H1 (cell line): ENCODE measurements around the gene PNCK. TPM values are rescaled to one million over a fixed set of nuclear protein-coding genes. Genes with fewer than 3 reads are reported as not detected.

Experiments
- CTCF ChIA-PET: fragments of 300-600 bp; sonication (Branson Sonifier 250); formaldehyde crosslinking; loops from one replicate; lab custom pipeline; 2021; ENCODE audit not compliant: partially characterized antibody; lab: Charles Lee
- POLR2A ChIA-PET: fragments of 300-600 bp; sonication (Branson Sonifier 250); formaldehyde crosslinking; loops from one replicate; lab custom pipeline; 2021; ENCODE audit warnings: inconsistent platforms; ENCODE audit not compliant: partially characterized antibody; lab: Charles Lee
- DNase-seq, 2 experiments: peaks; one replicate each; pipeline versions ENCODE4 v3.0.0 to v3.0.0-alpha.2; 2010 to 2022; ENCODE audit warnings: low spot score in 2 of 2, low read depth in 1 of 2, mixed read lengths in 1 of 2
- FAIRE-seq: peaks from 2 replicates; lab custom pipeline; 2011; peaks lifted over from hg19 to GRCh38; lab: Jason Lieb, UNC
- H2AFZ ChIP-seq: 2 replicates; pipeline ENCODE4 v1.8.1; 2012; ENCODE audit warnings: low read length, inconsistent platforms
- H2AK5ac ChIP-seq: 2 replicates; pipeline ENCODE4 v1.6.1; 2013; ENCODE audit warnings: low read depth, low read length
- H2BK120ac ChIP-seq: replicated peaks from 2 replicates; pipeline ENCODE3; 2013; ENCODE audit warnings: low read depth, low read length, inconsistent platforms
- H2BK12ac ChIP-seq: 2 replicates; pipeline ENCODE4 v1.6.1; 2013; ENCODE audit warnings: low read depth, low read length
- H2BK15ac ChIP-seq: 2 replicates; pipeline ENCODE4 v1.6.1; 2013; ENCODE audit warnings: low read length
- H2BK20ac ChIP-seq: 2 replicates; pipeline ENCODE4 v1.6.1; 2013; ENCODE audit warnings: low read length
- H2BK5ac ChIP-seq: 2 replicates; pipeline ENCODE4 v1.6.1; 2013; ENCODE audit warnings: low read depth, low read length
- H3K14ac ChIP-seq: 2 replicates; pipeline ENCODE4 v1.6.1; 2013; ENCODE audit warnings: inconsistent platforms; ENCODE audit not compliant: insufficient read length
- H3K18ac ChIP-seq: 2 replicates; pipeline ENCODE4 v1.6.1; 2013; ENCODE audit warnings: low read length; ENCODE audit errors: extremely low read depth
- H3K23ac ChIP-seq: 2 replicates; pipeline ENCODE4 v1.6.1; 2013; ENCODE audit warnings: inconsistent platforms; ENCODE audit not compliant: insufficient read length
- H3K23me2 ChIP-seq: 2 replicates; pipeline ENCODE4 v1.6.1; 2013; ENCODE audit warnings: low read depth, low read length
- H3K27ac ChIP-seq: 2 replicates; pipeline ENCODE4 v1.6.1; 2011; ENCODE audit warnings: low read depth, low read length, inconsistent platforms
- H3K27me3 ChIP-seq, 4 experiments: replicated peaks in 1 of 4; 1 replicate in 1 of 4; 2 replicates in 3 of 4; pipeline versions ENCODE4 v1.6.1 to v1.8.1; 2011 to 2013; ENCODE audit warnings: low read length in 3 of 4, mild to moderate bottlenecking in 3 of 4, inconsistent platforms in 2 of 4, mixed read lengths in 2 of 4, moderate library complexity in 1 of 4; ENCODE audit not compliant: control insufficient read depth in 3 of 4, insufficient read depth in 3 of 4; ENCODE audit errors: extremely low read depth in 1 of 4
- H3K36me3 ChIP-seq, 4 experiments: 2 replicates each; pipeline versions ENCODE4 v1.6.1 to v1.8.1; 2011 to 2013; ENCODE audit warnings: mild to moderate bottlenecking in 4 of 4, low read length in 3 of 4, moderate library complexity in 2 of 4, control low read depth in 1 of 4, inconsistent platforms in 1 of 4; ENCODE audit not compliant: insufficient read depth in 4 of 4, control insufficient read depth in 2 of 4
- H3K4ac ChIP-seq: replicated peaks from 2 replicates; pipeline ENCODE3; 2013; ENCODE audit warnings: low read length, low read depth, mixed read lengths, inconsistent platforms; ENCODE audit not compliant: insufficient read length
- H3K4me1 ChIP-seq, 4 experiments: replicated peaks in 1 of 4; 1 replicate in 1 of 4; 2 replicates in 3 of 4; pipeline versions ENCODE4 v1.6.1 to v1.8.1; 2011 to 2013; ENCODE audit warnings: low read length in 3 of 4, inconsistent platforms in 2 of 4, mixed read lengths in 1 of 4; ENCODE audit not compliant: insufficient read depth in 4 of 4, control insufficient read depth in 3 of 4
- H3K4me2 ChIP-seq, 2 experiments: 2 replicates each; pipeline versions ENCODE4 v1.6.1 to v1.8.1; 2011 to 2013; ENCODE audit warnings: low read depth in 2 of 2, low read length in 2 of 2, control low read depth in 1 of 2, inconsistent platforms in 1 of 2, mild to moderate bottlenecking in 1 of 2; ENCODE audit not compliant: insufficient read depth in 1 of 2
- H3K4me3 ChIP-seq, 4 experiments: fragments of 200-600, 300-600 bp in 1 of 4; sonication (generic), shearing (Covaris generic), sonication (Bioruptor Twin) in 1 of 4; 2 replicates each; pipeline versions ENCODE4 v1.5.1 to v1.8.1; 2011 to 2016; ENCODE audit warnings: low read length in 4 of 4, low read depth in 3 of 4, control low read depth in 2 of 4, inconsistent platforms in 2 of 4, mild to moderate bottlenecking in 2 of 4, mixed read lengths in 1 of 4, moderate library complexity in 1 of 4; ENCODE audit not compliant: insufficient read depth in 2 of 4; ENCODE audit errors: extremely low read depth in 1 of 4
- H3K56ac ChIP-seq: replicated peaks from 2 replicates; pipeline ENCODE3; 2013; ENCODE audit warnings: low read depth, mild to moderate bottlenecking, mixed read lengths, low read length, inconsistent platforms; ENCODE audit not compliant: insufficient read length
- H3K79me1 ChIP-seq: 2 replicates; pipeline ENCODE4 v1.6.1; 2013; ENCODE audit warnings: low read depth, low read length, control low read depth
- H3K79me2 ChIP-seq, 2 experiments: 2 replicates each; pipeline versions ENCODE4 v1.6.1 to v1.8.1; 2012 to 2013; ENCODE audit warnings: low read length in 2 of 2, mild to moderate bottlenecking in 2 of 2, inconsistent platforms in 1 of 2; ENCODE audit not compliant: insufficient read depth in 2 of 2, control insufficient read depth in 1 of 2
- H3K9ac ChIP-seq, 4 experiments: replicated peaks in 1 of 4; 1 replicate in 1 of 4; 2 replicates in 3 of 4; pipeline versions ENCODE4 v1.6.1 to v1.8.1; 2011 to 2013; ENCODE audit warnings: low read depth in 3 of 4, low read length in 3 of 4, control low read depth in 2 of 4, mild to moderate bottlenecking in 2 of 4, moderate library complexity in 2 of 4, inconsistent platforms in 1 of 4; ENCODE audit errors: extremely low read depth in 1 of 4
- H3K9me3 ChIP-seq, 2 experiments: 2 replicates each; pipeline versions ENCODE4 v1.6.1 to v1.8.1; 2012 to 2013; ENCODE audit warnings: mild to moderate bottlenecking in 2 of 2, moderate library complexity in 2 of 2, control low read depth in 1 of 2, inconsistent platforms in 1 of 2, low read depth in 1 of 2, low read length in 1 of 2, mixed read lengths in 1 of 2; ENCODE audit not compliant: insufficient read depth in 2 of 2
- H4K20me1 ChIP-seq, 2 experiments: replicated peaks in 1 of 2; 2 replicates each; pipeline versions ENCODE3 to v1.8.1; 2011 to 2013; ENCODE audit warnings: inconsistent platforms in 2 of 2, low read length in 2 of 2, mild to moderate bottlenecking in 1 of 2; ENCODE audit not compliant: insufficient read depth in 2 of 2, control insufficient read depth in 1 of 2
- H4K5ac ChIP-seq: 2 replicates; pipeline ENCODE4 v1.6.1; 2013; ENCODE audit warnings: low read length, low read depth, mixed read lengths, inconsistent platforms; ENCODE audit not compliant: insufficient read length
- H4K8ac ChIP-seq: 2 replicates; pipeline ENCODE4 v1.8.0; 2013; ENCODE audit warnings: mild to moderate bottlenecking, moderate library complexity, low read length, inconsistent platforms; ENCODE audit not compliant: insufficient read depth; ENCODE audit errors: extremely low read depth
- H4K91ac ChIP-seq: replicated peaks from 2 replicates; pipeline ENCODE3; 2013; ENCODE audit warnings: low read length, mixed read lengths, inconsistent platforms; ENCODE audit not compliant: insufficient read length
- BCL11A ChIP-seq, 2 experiments: IDR thresholded peaks; one replicate each; pipeline ENCODE4 v1.6.1; 2011; ENCODE audit warnings: low read depth in 2 of 2, low read length in 2 of 2, mild to moderate bottlenecking in 2 of 2
- FOSL1 ChIP-seq: IDR thresholded peaks from 2 replicates; pipeline ENCODE4 v1.6.1; 2011; ENCODE audit warnings: mild to moderate bottlenecking, low read depth, low read length, moderate library complexity; ENCODE audit not compliant: insufficient read depth
- JUN ChIP-seq: IDR thresholded peaks from 2 replicates; pipeline ENCODE4 v1.6.1; 2011; ENCODE audit warnings: low read depth, mild to moderate bottlenecking, improper control_type of control experiment, low read length
- KDM4A ChIP-seq: IDR thresholded peaks from one replicate; pipeline ENCODE4 v1.7.1; 2012; ENCODE audit warnings: low read depth, mild to moderate bottlenecking, moderate library complexity, low read length, inconsistent platforms; ENCODE audit not compliant: severe bottlenecking
- NRF1 ChIP-seq: IDR thresholded peaks from 2 replicates; pipeline ENCODE4 v1.6.1; 2011; ENCODE audit warnings: mild to moderate bottlenecking, low read depth, low read length, improper control_type of control experiment
- POLR2AphosphoS5 ChIP-seq: IDR thresholded peaks from 2 replicates; pipeline ENCODE4 v1.6.1; 2011; ENCODE audit warnings: low read depth, low read length
- POU5F1 ChIP-seq: IDR thresholded peaks from 2 replicates; pipeline ENCODE4 v1.6.1; 2011; ENCODE audit warnings: low read depth, mild to moderate bottlenecking, low read length, moderate library complexity
- WGBS, 2 experiments: shearing (Covaris generic) in 1 of 2; methylation state at CpG; one replicate each; pipeline versions ENCODE4 v1.1.6 to v1.1.7; 2013 to 2015; ENCODE audit warnings: low lambda C conversion rate in 2 of 2, mixed read lengths in 2 of 2, inconsistent platforms in 1 of 2, low coverage in 1 of 2, missing lambda C conversion rate in 1 of 2; ENCODE audit not compliant: insufficient replicate concordance in 2 of 2, insufficient coverage in 1 of 2, insufficient read length in 1 of 2; ENCODE audit errors: extremely low coverage in 1 of 2, missing lambda C conversion rate in 1 of 2; 5-methylcytosine and 5-hydroxymethylcytosine counted together
- polyA plus RNA-seq, 7 experiments: library from polyadenylated mRNA; depleted of rRNA in 3 of 7; stranded (reverse) in 5 of 7; unstranded in 2 of 7; fragments of >200 nt in 5 of 7; fragments of 200-250 nt in 2 of 7; gene quantifications; 1 replicate in 5 of 7; 2 replicates in 1 of 7; 4 replicates in 1 of 7; pipeline versions ENCODE4 v1.2.1 to v1.2.3, GENCODE V29; 2011 to 2013; ENCODE audit warnings: missing spikeins in 2 of 7, mixed read lengths in 2 of 7
- total RNA-seq: library from RNA; stranded (reverse); fragmentation: NEBNext Ultra II Directional; extraction: Animal tissue kit (Norgen Biotek cat#: 25700); gene quantifications from 2 replicates; pipeline ENCODE4 v1.2.1, GENCODE V29; 2021

PNCK gene
- total and polyA plus RNA-seq, 2 of the 8 experiments (the other 6 are each of a cell fraction or from before 2014, with no cell fraction given), result 6.2 to 6.3 TPM

DNA sequence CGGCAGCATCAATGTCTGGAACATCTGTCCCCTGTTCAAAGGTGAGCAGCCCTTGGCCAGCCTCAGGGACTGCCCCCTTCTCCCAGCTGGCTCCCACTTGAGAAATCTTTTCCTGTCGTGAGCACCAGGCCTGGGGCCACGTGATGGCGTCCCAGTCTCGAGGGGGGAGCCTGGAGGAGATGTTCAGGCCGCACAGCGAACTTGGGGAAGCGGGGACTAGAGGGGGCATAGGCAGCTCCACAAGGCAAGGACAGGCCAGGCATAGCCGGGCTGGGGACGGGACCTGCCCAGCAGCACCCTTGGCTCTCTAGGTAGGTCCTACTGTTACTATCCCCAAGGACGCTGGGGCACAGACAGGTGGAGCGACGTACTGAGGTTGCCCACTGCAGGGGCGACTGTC, 16.9 kb upstream of the PNCK start:
- Histone ChIP-seq H4K5ac (no peak overlapping the region), H4K20me1 (peaks cover 2 to 4% of the 10 kb centered on the region in 2 experiments), H3K56ac (no peak overlapping the region), H2BK12ac (no peak overlapping the region), H3K4ac (no peak overlapping the region), H3K4me3 (0 out of 8 replicates have a peak overlapping the region, but pooled peaks of 1 of the 4 experiments have one; percentile 53), H3K18ac (no peak overlapping the region), H3K79me1 (no peaks in the 10 kb centered on the region; the same call in 1 of the 2 replicates), H2AK5ac (no peak overlapping the region), H3K27me3 (no peaks in the 10 kb centered on the region), H3K4me2 (peak overlapping the region; percentile 21 to 83; a peak in 3 of 4 replicates), H3K36me3 (peaks cover 0 to 40% (median 10%) of the 10 kb centered on the region in 4 experiments; a peak in 5 of 8 replicates), H3K9ac (no peak overlapping the region), H4K8ac (no peak overlapping the region), H2BK120ac (no peak overlapping the region), H2BK5ac (no peak overlapping the region), H2BK15ac (no peak overlapping the region), H3K79me2 (peaks cover 0 to 13% of the 10 kb centered on the region in 2 experiments; a peak in 3 of 4 replicates), H3K4me1 (peaks cover 0 to 25% (median 8%) of the 10 kb centered on the region in 4 experiments; a peak in 6 of 7 replicates), H3K27ac (no peak overlapping the region), H3K23me2 (no peaks in the 10 kb centered on the region), H3K23ac (no peak overlapping the region), H2AFZ (no peak overlapping the region), H2BK20ac (no peak overlapping the region), H3K14ac (no peak overlapping the region), H3K9me3 (no peaks in the 10 kb centered on the region), H4K91ac (no peak overlapping the region)
- ChIA-PET POLR2A (no interaction called here), CTCF (no interaction called here)
- WGBS, 2 experiments, result 100% methylated on average over 1 of the region's 14 CpGs; no CpG with 5 or more reads in 1 of the 2 experiments
- no peak for DNase-seq
- FAIRE-seq, result no peak
- no peak for TF ChIP-seq POU5F1
- no peak for TF ChIP-seq POLR2AphosphoS5
- no peak for TF ChIP-seq KDM4A
- TF ChIP-seq FOSL1, result no peak
- no peak for TF ChIP-seq JUN
- TF ChIP-seq NRF1, result no peak
- no peak for TF ChIP-seq BCL11A (IDR thresholded peaks at IDR 0.05; ENCODE audit: low read depth in 2 of 2, low read length in 2 of 2)
